B cell (primary cell): ENCODE results near the gene NKG7. TPM values are rescaled to one million over a fixed set of nuclear protein-coding genes. Genes with fewer than 3 reads are reported as not detected.

Experiments
- ATAC-seq: fragments of 200-7000 bp; cut with Tn5 transposase; one replicate; pipeline ENCODE4 v1.10.0; 2021; ENCODE audit warnings: low read depth, mild to moderate bottlenecking, moderate number of reproducible peaks, moderate library complexity
- CTCF ChIA-PET: fragments of 350-600 bp; sonication (Branson Sonifier 250); formaldehyde crosslinking; loops from one replicate; lab custom pipeline; 2021; ENCODE audit warnings: antibody characterized with exemption, inconsistent platforms; lab: Charles Lee
- POLR2A ChIA-PET: fragments of 350-600 bp; sonication (Branson Sonifier 250); formaldehyde crosslinking; loops from one replicate; lab custom pipeline; 2021; ENCODE audit warnings: antibody characterized with exemption; lab: Charles Lee
- DNase-seq: peaks from one replicate; pipeline ENCODE4 v3.0.0; 2013
- H2AFZ ChIP-seq: 2 replicates; pipeline ENCODE4 v1.6.1; 2012; ENCODE audit warnings: mild to moderate bottlenecking, low read depth, low read length; ENCODE audit not compliant: insufficient read depth, poor library complexity, severe bottlenecking
- H3K27ac ChIP-seq, 2 donors: 1 replicate in 1 of 2; 2 replicates in 1 of 2; pipeline ENCODE4 v1.5.1; 2012 to 2013; ENCODE audit warnings: low read length in 2 of 2, mild to moderate bottlenecking in 2 of 2, moderate library complexity in 1 of 2
- H3K27me3 ChIP-seq, 4 experiments: fragments of 200-600 bp in 1 of 4; sonication (generic) in 1 of 4; replicated peaks in 1 of 4; 1 replicate in 2 of 4; 2 replicates in 2 of 4; pipeline versions ENCODE4 v1.6.1 to v1.7.0; 2013 to 2016; ENCODE audit warnings: low read length in 3 of 4, mild to moderate bottlenecking in 2 of 4, mixed read lengths in 1 of 4, moderate library complexity in 1 of 4; ENCODE audit not compliant: insufficient read depth in 4 of 4, control insufficient read depth in 3 of 4; ENCODE audit errors: control extremely low read depth in 1 of 4
- H3K36me3 ChIP-seq, 2 experiments: replicated peaks in 1 of 2; 1 replicate in 1 of 2; 2 replicates in 1 of 2; pipeline versions ENCODE4 v1.6.1 to v1.7.1; 2013; ENCODE audit warnings: low read length in 1 of 2; ENCODE audit not compliant: insufficient read depth in 2 of 2, control insufficient read depth in 1 of 2; ENCODE audit errors: control extremely low read depth in 1 of 2, extremely low read depth in 1 of 2
- H3K4me1 ChIP-seq, 2 donors: fragments of 200-600 bp in 1 of 2; sonication (generic) in 1 of 2; 1 replicate in 1 of 2; 2 replicates in 1 of 2; pipeline versions ENCODE4 v1.5.1 to v1.6.1; 2013 to 2017; ENCODE audit warnings: low read length in 2 of 2; ENCODE audit not compliant: control insufficient read depth in 2 of 2, insufficient read depth in 2 of 2
- H3K4me2 ChIP-seq: replicated peaks from 2 replicates; pipeline ENCODE3; 2012; ENCODE audit warnings: mild to moderate bottlenecking, low read depth, low read length; ENCODE audit not compliant: poor library complexity, severe bottlenecking
- H3K4me3 ChIP-seq, 5 experiments: fragments of 200-600 bp in 1 of 5; sonication (generic) in 1 of 5; 1 replicate in 3 of 5; 2 replicates in 2 of 5; pipeline versions ENCODE4 v1.5.1 to v1.7.0; 2011 to 2016; ENCODE audit warnings: low read length in 4 of 5, mild to moderate bottlenecking in 4 of 5, low read depth in 2 of 5, control low read depth in 1 of 5, moderate library complexity in 1 of 5; ENCODE audit not compliant: insufficient read depth in 1 of 5; ENCODE audit errors: control extremely low read depth in 1 of 5, extremely low read depth in 1 of 5
- H3K79me2 ChIP-seq: fragments of 200-600 bp; sonication (generic); one replicate; pipeline ENCODE4 v1.6.0; 2016; ENCODE audit warnings: low read length; ENCODE audit not compliant: control insufficient read depth, insufficient read depth
- H3K9ac ChIP-seq: fragments of 200-600 bp; sonication (generic); 2 replicates; pipeline ENCODE4 v1.6.1; 2017; ENCODE audit warnings: mild to moderate bottlenecking, low read length, moderate library complexity
- H3K9me3 ChIP-seq, 3 donors: one replicate each; pipeline versions ENCODE4 v1.6.1 to v1.7.1; 2013; ENCODE audit warnings: low read length in 2 of 3; ENCODE audit not compliant: control insufficient read depth in 2 of 3, insufficient read depth in 1 of 3; ENCODE audit errors: control extremely low read depth in 1 of 3
- H4K20me1 ChIP-seq: 2 replicates; pipeline ENCODE4 v1.6.0; 2012; ENCODE audit warnings: mild to moderate bottlenecking, low read length; ENCODE audit not compliant: insufficient read depth, control insufficient read depth, poor library complexity, severe bottlenecking
- H3K27ac Mint-ChIP-seq: one replicate; pipeline ENCODE4 v1.8.0; 2021; ENCODE audit warnings: mixed read lengths
- H3K27me3 Mint-ChIP-seq: one replicate; pipeline ENCODE4 v1.8.0; 2021; ENCODE audit warnings: mixed read lengths
- H3K4me1 Mint-ChIP-seq: one replicate; pipeline ENCODE4 v1.8.0; 2021; ENCODE audit warnings: mixed read lengths
- H3K4me3 Mint-ChIP-seq: one replicate; pipeline ENCODE4 v1.8.0; 2021; ENCODE audit warnings: mixed read lengths
- H3K9me3 Mint-ChIP-seq: one replicate; pipeline ENCODE4 v1.8.0; 2022; ENCODE audit warnings: mixed read lengths; ENCODE audit not compliant: insufficient read depth
- EZH2 ChIP-seq: IDR thresholded peaks from 2 replicates; pipeline ENCODE4 v1.6.1; 2012; ENCODE audit warnings: borderline replicate concordance, low read depth, mild to moderate bottlenecking, moderate library complexity, low read length; ENCODE audit not compliant: insufficient read depth, poor library complexity, severe bottlenecking
- WGBS: methylation state at CpG from one replicate; pipeline ENCODE4 v1.1.5; 2013; ENCODE audit warnings: missing lambda C conversion rate; ENCODE audit not compliant: insufficient coverage; 5-methylcytosine and 5-hydroxymethylcytosine counted together
- intact Hi-C: fragments of 100-400 bp; cut with micrococcal nuclease; formaldehyde crosslinking; loops from one replicate; pipeline ENCODE4 v1.10.0; 2022
- polyA plus RNA-seq: library from polyadenylated mRNA; depleted of rRNA; stranded (reverse); fragments of >200 nt; gene quantifications from 2 replicates; pipeline ENCODE4 v1.2.3, GENCODE V29; 2012
- total RNA-seq, 2 donors: library from RNA; stranded (reverse); fragments of 120-200 nt in 1 of 2; gene quantifications; 1 replicate in 1 of 2; 2 replicates in 1 of 2; pipeline versions ENCODE4 v1.2.3 to v1.2.4, GENCODE V29; 2013 to 2022
- TF ChIP-seq, protein P1 (sequence below): fragments of 200-600 bp; IDR thresholded peaks from one replicate; pipeline ENCODE4 v1.8.0; 2022; ENCODE audit warnings: antibody characterized with exemption, mild to moderate bottlenecking

The NKG7 gene
- total and polyA plus RNA-seq, 2 donors (not counting 1 experiment from before 2014, with no cell fraction given), result 1.9 to 6.6 TPM

DNA sequence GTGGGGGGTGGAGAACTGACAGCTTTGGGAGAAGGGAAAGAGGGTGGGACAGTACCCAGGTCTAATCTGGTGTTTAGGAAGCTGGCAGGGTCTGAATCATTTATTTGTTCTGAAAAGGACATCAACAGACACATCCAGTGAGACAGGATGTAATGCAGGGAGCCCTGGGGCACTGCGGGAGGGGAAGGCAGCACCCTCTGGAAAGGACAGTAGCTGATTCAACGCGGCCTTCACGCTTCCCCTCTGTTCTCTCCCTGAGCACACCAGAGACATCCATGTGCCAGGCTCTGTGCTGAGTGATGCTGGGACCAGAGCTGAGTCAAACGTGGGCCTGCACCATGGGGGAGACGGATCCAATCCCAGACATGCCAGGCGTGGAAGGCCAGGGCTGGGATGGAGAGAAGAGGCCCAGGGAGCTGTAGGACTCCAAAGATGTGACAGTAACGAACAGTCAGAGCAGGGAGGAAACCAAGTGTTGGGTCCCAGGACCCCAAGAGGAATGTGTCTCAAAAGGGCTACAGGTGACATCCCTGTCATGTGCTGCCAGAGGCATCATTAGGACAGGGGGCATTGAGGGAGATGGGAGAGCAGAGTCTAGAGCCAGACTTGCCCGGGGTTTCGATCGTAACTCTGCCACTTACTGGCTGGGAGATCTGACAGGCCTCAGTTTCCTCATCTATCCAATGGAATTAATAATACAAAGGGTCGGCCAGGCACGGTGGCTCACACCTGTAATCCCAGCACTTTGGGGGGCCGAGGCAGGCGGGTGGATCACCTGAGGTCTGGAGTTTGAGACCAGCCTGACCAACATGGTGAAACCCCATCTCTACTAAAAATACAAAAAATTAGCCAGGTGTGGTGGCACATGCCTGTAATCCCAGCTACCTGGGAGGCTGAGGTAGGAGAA lies 8.0 kb downstream of the NKG7 start:
- Histone ChIP-seq H3K4me3 (no peak overlapping the region), H3K9me3 (no peaks in the 10 kb centered on the region), H4K20me1 (no peaks in the 10 kb centered on the region), H3K27ac (no peak overlapping the region), H3K4me2 (no peak overlapping the region), H3K36me3 (no peaks in the 10 kb centered on the region), H3K9ac (no peak overlapping the region), H3K27me3 (no peaks in the 10 kb centered on the region), H3K79me2 (peaks cover 11% of the 10 kb centered on the region), H3K4me1 (peaks cover 5 to 31% of the 10 kb centered on the region in 2 donors), H2AFZ (no peak overlapping the region)
- DNase-seq (no peak), ATAC-seq (no peak)
- intact Hi-C loops, result no loop called here
- Mint-ChIP-seq H3K27me3 (no peaks in the 10 kb centered on the region), H3K4me1 (peaks cover 37% of the 10 kb centered on the region), H3K9me3 (no peaks in the 10 kb centered on the region), H3K27ac (peak overlapping the region; percentile 71), H3K4me3 (peak overlapping the region; percentile 59)
- ChIA-PET CTCF (interaction anchor here (0.6 to 1.3 kb wide), 3 partner anchors 23 to 43 kb away, joined by 3 to 4 read pairs (median 4); no protein-coding TSS in a partner anchor), POLR2A (no interaction called here)
- TF ChIP-seq, protein P1, sequence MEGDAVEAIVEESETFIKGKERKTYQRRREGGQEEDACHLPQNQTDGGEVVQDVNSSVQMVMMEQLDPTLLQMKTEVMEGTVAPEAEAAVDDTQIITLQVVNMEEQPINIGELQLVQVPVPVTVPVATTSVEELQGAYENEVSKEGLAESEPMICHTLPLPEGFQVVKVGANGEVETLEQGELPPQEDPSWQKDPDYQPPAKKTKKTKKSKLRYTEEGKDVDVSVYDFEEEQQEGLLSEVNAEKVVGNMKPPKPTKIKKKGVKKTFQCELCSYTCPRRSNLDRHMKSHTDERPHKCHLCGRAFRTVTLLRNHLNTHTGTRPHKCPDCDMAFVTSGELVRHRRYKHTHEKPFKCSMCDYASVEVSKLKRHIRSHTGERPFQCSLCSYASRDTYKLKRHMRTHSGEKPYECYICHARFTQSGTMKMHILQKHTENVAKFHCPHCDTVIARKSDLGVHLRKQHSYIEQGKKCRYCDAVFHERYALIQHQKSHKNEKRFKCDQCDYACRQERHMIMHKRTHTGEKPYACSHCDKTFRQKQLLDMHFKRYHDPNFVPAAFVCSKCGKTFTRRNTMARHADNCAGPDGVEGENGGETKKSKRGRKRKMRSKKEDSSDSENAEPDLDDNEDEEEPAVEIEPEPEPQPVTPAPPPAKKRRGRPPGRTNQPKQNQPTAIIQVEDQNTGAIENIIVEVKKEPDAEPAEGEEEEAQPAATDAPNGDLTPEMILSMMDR, result no peak
- TF ChIP-seq EZH2, result no peak
- WGBS, result 96% methylated on average over 8 of the region's 15 CpGs

GRCh38 chr19:51361239-51361638 lies 11.2 kb downstream of the NKG7 start:
- ChIA-PET CTCF (no interaction called here), POLR2A (no interaction called here)
- WGBS, result 93% methylated on average over 12 of the region's 13 CpGs
- Mint-ChIP-seq H3K27me3 (no peaks in the 10 kb centered on the region), H3K27ac (no peak overlapping the region), H3K4me3 (no peak overlapping the region), H3K9me3 (no peaks in the 10 kb centered on the region), H3K4me1 (peaks cover 29% of the 10 kb centered on the region)
- no peaks in the 10 kb centered on the region for H4K20me1 ChIP-seq
- H3K9ac ChIP-seq, result no peak overlapping the region
- peaks cover 5 to 14% of the 10 kb centered on the region in 2 donors for H3K4me1 ChIP-seq
- no peaks in the 10 kb centered on the region for H3K36me3 ChIP-seq
- no peak for ATAC-seq
- TF ChIP-seq EZH2, result no peak
- TF ChIP-seq, protein P1, result no peak
- intact Hi-C loops, result no loop called here
- no peaks in the 10 kb centered on the region for H3K9me3 ChIP-seq
- no peaks in the 10 kb centered on the region for H3K27me3 ChIP-seq
- no peak overlapping the region for H3K27ac ChIP-seq
- DNase-seq, result no peak
- H3K4me2 ChIP-seq, result no peak overlapping the region
- peaks cover 15% of the 10 kb centered on the region for H3K79me2 ChIP-seq
- no peak overlapping the region for H3K4me3 ChIP-seq
- no peak overlapping the region for H2AFZ ChIP-seq
